AG10803 (cell line): ENCODE data around the gene SCNN1G.
"Not testable (repeated sequence)": the region's sequence is repeated elsewhere in the genome, so short reads cannot be mapped to it uniquely, and the experiment has no call there.

ENCODE experiments used
- DNase-seq: peaks from one replicate; pipeline ENCODE4 v3.0.0; 2010; ENCODE audit warnings: low read depth
- H3K4me3 ChIP-seq: 2 replicates; pipeline ENCODE4 v1.5.1; 2011; ENCODE audit warnings: mild to moderate bottlenecking, low read length, control low read depth
- CTCF ChIP-seq: conservative IDR thresholded peaks from 2 replicates; pipeline ENCODE4 v1.5.1; 2011; ENCODE audit warnings: mild to moderate bottlenecking, low read length, control low read depth, inconsistent platforms

SCNN1G gene

DNA sequence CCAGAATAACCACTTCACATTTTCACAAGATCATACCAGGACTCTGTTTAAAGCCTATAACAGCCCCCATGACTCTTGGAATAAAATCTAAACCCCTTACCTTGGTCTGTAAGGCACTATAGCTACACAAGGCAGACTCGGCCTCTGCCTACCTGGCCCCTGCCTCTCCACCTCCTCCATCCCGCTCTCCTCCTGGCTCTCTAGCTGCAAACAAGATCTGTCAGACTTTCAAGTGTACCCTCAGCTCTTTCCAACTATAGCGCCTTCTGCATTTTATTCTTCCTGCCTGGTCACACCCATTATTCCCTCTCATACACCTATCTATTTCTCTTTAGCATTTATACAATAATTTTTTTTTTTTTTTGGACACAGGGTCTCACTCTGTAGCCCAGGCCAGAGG lies 41.5 kb upstream of the SCNN1G start:
- no peak overlapping the region for H3K4me3 ChIP-seq
- TF ChIP-seq CTCF = no peak
- no peak for DNase-seq

- DNase-seq = no peak
- no peak overlapping the region for H3K4me3 ChIP-seq
- TF ChIP-seq CTCF = no peak
Observed at GRCh38 chr16:23141500-23141899, 41.0 kb upstream of the SCNN1G start.

GRCh38 chr16:23141959-23142740 lies 40.4 kb upstream of the SCNN1G start:
- no peak overlapping the region for H3K4me3 ChIP-seq
- DNase-seq = no peak
- no peak for TF ChIP-seq CTCF

DNA sequence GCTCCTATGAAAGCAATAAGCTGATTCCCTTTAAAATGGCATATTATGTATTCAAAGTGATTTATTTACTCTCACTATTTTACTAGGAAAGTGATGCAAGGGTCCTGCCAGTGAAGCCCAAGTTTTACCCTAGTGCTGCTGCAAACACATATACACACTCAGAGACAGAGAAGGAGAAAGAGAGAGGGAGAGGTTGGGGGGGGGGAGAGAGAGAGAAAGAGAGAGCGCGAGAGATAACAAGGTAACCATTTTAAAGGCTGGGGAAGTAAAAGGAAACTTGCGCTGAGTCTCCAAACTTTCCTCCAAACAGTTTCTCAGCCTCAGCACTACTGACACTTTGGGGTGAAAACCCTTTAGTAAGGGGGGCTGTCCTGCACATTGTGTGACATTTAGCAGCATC lies 39.2 kb upstream of the SCNN1G start:
- H3K4me3 ChIP-seq = no peak overlapping the region
- no peak for DNase-seq
- TF ChIP-seq CTCF = no peak

GRCh38 chr16:23144393-23144792 lies 38.2 kb upstream of the SCNN1G start:
- not testable (repeated sequence) for DNase-seq

GRCh38 chr16:23145186-23145585 lies 37.4 kb upstream of the SCNN1G start:
- no peak overlapping the region for H3K4me3 ChIP-seq
- no peak for TF ChIP-seq CTCF
- no peak for DNase-seq

More at GRCh38 chr16:23144393-23144792, 38.2 kb upstream of the SCNN1G start:
- H3K4me3 ChIP-seq = not testable (repeated sequence)

GRCh38 chr16:23145608-23146007 lies 36.9 kb upstream of the SCNN1G start:
- H3K4me3 ChIP-seq = no peak overlapping the region
- TF ChIP-seq CTCF = no peak

More at GRCh38 chr16:23145608-23146007, 36.9 kb upstream of the SCNN1G start:
- peak; percentile 56 for DNase-seq
